Measurements from ENCODE around the gene SMC6. TPM values are rescaled to one million over a fixed set of nuclear protein-coding genes. Genes with fewer than 3 reads are reported as not detected.

SMC6 gene
- total RNA-seq, 1 experiment from 2014 or later = 40.3 TPM

DNA sequence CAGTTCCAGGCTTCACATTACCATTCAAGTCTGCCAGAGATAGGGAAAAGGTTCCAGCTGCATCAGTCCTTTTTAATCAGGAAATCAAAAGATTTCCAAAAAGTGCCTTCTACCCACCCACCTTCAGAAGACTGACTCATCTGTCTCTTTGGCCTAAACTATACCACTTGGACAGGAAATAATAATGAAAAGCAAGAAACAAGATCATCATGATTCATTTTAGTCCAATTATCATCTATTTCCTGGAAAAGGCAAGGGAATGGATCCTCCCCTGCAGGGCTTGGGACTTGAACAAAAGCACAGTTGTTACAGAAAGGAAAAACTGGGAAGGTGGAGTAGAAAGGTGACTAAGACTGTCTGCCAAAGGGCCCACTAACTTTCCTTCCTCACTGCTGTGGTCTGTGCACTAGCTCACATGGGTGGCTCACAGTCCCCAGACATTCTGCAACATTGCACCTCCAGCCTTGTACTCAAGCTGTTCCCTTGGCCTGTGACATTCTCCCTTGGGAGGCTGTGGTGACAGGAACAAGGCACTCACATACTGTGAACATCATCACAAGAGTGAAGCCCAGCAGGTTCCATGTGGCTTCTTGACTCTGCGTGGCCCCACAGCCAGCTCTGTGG is 137.8 kb downstream of the SMC6 start:
- H3K9ac ChIP-seq (ENCODE audit: extremely low read depth, insufficient read length, low read length) = no peak overlapping the region
- H3K4ac ChIP-seq (ENCODE audit: low read depth, low read length) = no peak overlapping the region
- H2BK5ac ChIP-seq (ENCODE audit: insufficient read length, low read length) = no peak overlapping the region
- H4K8ac ChIP-seq (replicated peaks; ENCODE audit: insufficient read length, low read depth, low read length) = no peak overlapping the region
- TF ChIP-seq CTCF (conservative IDR thresholded peaks at IDR 0.05) = no peak
- Mint-ChIP-seq H3K27ac (no peak overlapping the region), H3K4me3 (no peak overlapping the region), H3K27me3 (ENCODE audit: low read depth) (no peaks in the 10 kb centered on the region; the same call in 1 of the 2 replicates), H3K9me3 (no peaks in the 10 kb centered on the region), H3K4me1 (peaks cover 18 to 26% of the 10 kb centered on the region in 2 experiments), H3K36me3 (ENCODE audit: insufficient read depth in 1 of 3, low read depth in 3 of 3) (peaks cover 0 to 2% (median 0%) of the 10 kb centered on the region in 3 experiments; a peak in 2 of 7 replicates)
- no peaks in the 10 kb centered on the region for H3K79me1 ChIP-seq (ENCODE audit: insufficient read depth, low read depth, low read length, poor library complexity, severe bottlenecking)
- H3K56ac ChIP-seq (ENCODE audit: insufficient read length, low read depth, low read length) = no peak overlapping the region
- H3K9me3 ChIP-seq (ENCODE audit: control insufficient read depth, low read depth, low read length) = no peaks in the 10 kb centered on the region
- H2BK15ac ChIP-seq (ENCODE audit: low read depth, low read length) = no peak overlapping the region
- no peak overlapping the region for H2BK12ac ChIP-seq (ENCODE audit: insufficient read length, low read depth, low read length)
- H3K23me2 ChIP-seq (ENCODE audit: insufficient read length, low read depth, low read length, poor library complexity, severe bottlenecking) = no peaks in the 10 kb centered on the region
- H3K18ac ChIP-seq (ENCODE audit: insufficient read length, low read depth, low read length) = no peak overlapping the region
- H3K14ac ChIP-seq (ENCODE audit: insufficient read depth, low read length) = no peak overlapping the region
- no peak overlapping the region for H4K5ac ChIP-seq (ENCODE audit: insufficient read length, low read depth, low read length)
- no peak overlapping the region for H3K27ac ChIP-seq (ENCODE audit: insufficient read length, low read depth, low read length)
- H2AFZ ChIP-seq (ENCODE audit: low read length) = no peak overlapping the region
- H4K91ac ChIP-seq (ENCODE audit: insufficient read length, low read depth, low read length) = no peak overlapping the region
- H3K79me2 ChIP-seq (ENCODE audit: insufficient read depth, low read length) = no peaks in the 10 kb centered on the region
- H3T11ph ChIP-seq (ENCODE audit: low read length) = no peak overlapping the region
- WGBS (ENCODE audit: extremely low coverage, insufficient read length, low lambda C conversion rate) = no CpG with 5 or more reads among the region's 1 CpG
- no peak overlapping the region for H3K4me2 ChIP-seq (ENCODE audit: insufficient read depth, insufficient read length, low read length)
- H3K27me3 ChIP-seq (ENCODE audit: insufficient read depth, low read length) = no peaks in the 10 kb centered on the region
- H3K23ac ChIP-seq (ENCODE audit: insufficient read length, low read depth, low read length) = no peak overlapping the region
- no peak overlapping the region for H2AK5ac ChIP-seq (ENCODE audit: insufficient read length, low read length)
- no peak overlapping the region for H2BK20ac ChIP-seq (ENCODE audit: low read depth, low read length, poor library complexity, severe bottlenecking)
- peaks cover 5% of the 10 kb centered on the region; the same call in 1 of the 2 replicates for H3K4me1 ChIP-seq (ENCODE audit: insufficient read depth, low read length)
- no peak overlapping the region for H2BK120ac ChIP-seq (ENCODE audit: low read depth, low read length, poor library complexity, severe bottlenecking)
- peaks cover 2% of the 10 kb centered on the region for H4K20me1 ChIP-seq (ENCODE audit: control insufficient read depth, insufficient read depth, insufficient read length)
- DNase-seq = no peak
